ENCODE results near the gene SEMA3D. TPM values are rescaled to one million over a fixed set of nuclear protein-coding genes. Genes with fewer than 3 reads are reported as not detected.

SEMA3D gene
- total RNA-seq, 4 donors from 2014 or later = 5.2 to 15.7 (median 6.2) TPM

- no peak for DNase-seq (ENCODE audit: low spot score)
- no peak for ATAC-seq (ENCODE audit: low FRiP score)
Measured at GRCh38 chr7:85067371-85067770, 119.5 kb downstream of the SEMA3D start.

DNA sequence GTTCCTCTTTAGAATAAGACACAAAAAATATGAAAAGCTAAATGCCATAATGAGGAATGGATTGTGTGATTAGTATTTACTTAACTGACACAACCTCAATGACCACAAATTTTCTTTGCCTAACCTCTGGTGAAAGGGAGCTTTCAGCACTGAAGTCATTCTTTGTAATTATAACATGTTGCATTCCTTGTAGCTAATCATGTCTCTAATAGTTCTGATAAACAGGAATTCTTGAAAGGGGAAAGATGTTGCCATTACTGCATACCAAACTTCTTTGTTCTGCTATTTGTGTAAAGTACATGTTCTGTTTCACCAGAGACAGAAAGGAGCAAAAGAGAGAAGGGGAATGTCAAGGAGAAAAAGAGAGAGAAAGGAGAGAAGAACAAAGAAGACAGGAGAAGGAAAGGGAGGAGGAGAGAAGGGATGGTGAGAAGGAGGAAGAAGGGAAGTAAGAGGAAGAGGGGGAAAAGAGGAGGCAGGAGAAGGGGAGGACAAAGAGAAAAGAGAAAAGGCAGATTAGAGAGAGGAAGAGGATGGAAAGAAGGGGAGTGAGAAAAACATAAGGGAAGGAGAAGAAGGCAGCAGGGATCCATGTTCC is 120.9 kb downstream of the SEMA3D start:
- TF ChIP-seq, protein P1, sequence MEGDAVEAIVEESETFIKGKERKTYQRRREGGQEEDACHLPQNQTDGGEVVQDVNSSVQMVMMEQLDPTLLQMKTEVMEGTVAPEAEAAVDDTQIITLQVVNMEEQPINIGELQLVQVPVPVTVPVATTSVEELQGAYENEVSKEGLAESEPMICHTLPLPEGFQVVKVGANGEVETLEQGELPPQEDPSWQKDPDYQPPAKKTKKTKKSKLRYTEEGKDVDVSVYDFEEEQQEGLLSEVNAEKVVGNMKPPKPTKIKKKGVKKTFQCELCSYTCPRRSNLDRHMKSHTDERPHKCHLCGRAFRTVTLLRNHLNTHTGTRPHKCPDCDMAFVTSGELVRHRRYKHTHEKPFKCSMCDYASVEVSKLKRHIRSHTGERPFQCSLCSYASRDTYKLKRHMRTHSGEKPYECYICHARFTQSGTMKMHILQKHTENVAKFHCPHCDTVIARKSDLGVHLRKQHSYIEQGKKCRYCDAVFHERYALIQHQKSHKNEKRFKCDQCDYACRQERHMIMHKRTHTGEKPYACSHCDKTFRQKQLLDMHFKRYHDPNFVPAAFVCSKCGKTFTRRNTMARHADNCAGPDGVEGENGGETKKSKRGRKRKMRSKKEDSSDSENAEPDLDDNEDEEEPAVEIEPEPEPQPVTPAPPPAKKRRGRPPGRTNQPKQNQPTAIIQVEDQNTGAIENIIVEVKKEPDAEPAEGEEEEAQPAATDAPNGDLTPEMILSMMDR (IDR thresholded peaks at IDR 0.05) = no peak
- DNase-seq (ENCODE audit: low spot score) = no peak
- ATAC-seq (ENCODE audit: low FRiP score) = no peak

More at GRCh38 chr7:85067371-85067770, 119.5 kb downstream of the SEMA3D start:
- TF ChIP-seq, protein P1 (IDR thresholded peaks at IDR 0.05) = no peak

DNA sequence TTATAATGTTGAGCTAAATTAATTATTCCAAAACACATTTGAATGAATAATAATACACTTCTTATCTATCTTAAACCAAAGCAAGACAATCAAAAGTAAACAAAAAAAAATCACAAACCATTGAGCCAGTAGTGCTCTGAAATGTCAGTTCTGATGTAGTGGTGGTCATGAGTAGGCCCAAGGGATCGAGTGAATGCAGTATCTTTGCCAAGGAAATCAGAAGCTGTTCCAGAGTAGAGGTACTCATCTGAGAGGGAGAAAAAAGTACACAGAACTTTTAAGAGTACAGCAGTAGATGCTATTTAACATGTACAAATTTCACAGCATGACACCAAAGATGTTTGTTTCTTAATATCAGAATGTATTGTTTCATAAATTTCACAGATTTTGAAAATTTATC is 121.5 kb downstream of the SEMA3D start:
- DNase-seq (ENCODE audit: low spot score) = no peak
- no peak for ATAC-seq (ENCODE audit: low FRiP score)
- TF ChIP-seq, protein P1 (IDR thresholded peaks at IDR 0.05) = no peak

GRCh38 chr7:85062651-85063050 is 124.2 kb downstream of the SEMA3D start:
- TF ChIP-seq, protein P1 (IDR thresholded peaks at IDR 0.05) = no peak
- ATAC-seq (ENCODE audit: low FRiP score) (no peak), DNase-seq (ENCODE audit: low spot score) (no peak)

GRCh38 chr7:85061456-85061855 is 125.4 kb downstream of the SEMA3D start:
- no peak for ATAC-seq (ENCODE audit: low FRiP score)
- TF ChIP-seq, protein P1 (IDR thresholded peaks at IDR 0.05) = no peak
- DNase-seq (ENCODE audit: low spot score) = no peak

DNA sequence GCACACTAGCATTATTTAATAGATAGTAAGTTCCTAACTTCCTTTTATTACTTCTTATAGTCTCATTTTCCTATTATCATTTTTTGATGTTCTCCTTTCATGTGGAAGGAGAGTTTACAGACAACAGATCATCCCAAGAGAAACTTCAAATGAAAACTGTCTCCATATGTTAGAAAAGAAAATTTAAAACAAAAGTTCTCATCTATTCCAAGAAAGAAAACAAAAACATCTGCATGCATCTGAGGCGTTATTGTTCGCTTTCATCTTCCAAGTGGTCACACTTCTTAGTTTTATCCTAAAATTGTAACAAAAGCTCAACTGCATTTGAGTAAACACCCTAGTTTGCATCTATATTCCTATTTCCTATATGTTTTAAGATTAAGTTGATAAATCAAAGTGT is 126.2 kb downstream of the SEMA3D start:
- no peak for ATAC-seq (ENCODE audit: low FRiP score)
- no peak for DNase-seq (ENCODE audit: low spot score)
- TF ChIP-seq, protein P1 (IDR thresholded peaks at IDR 0.05) = no peak

DNA sequence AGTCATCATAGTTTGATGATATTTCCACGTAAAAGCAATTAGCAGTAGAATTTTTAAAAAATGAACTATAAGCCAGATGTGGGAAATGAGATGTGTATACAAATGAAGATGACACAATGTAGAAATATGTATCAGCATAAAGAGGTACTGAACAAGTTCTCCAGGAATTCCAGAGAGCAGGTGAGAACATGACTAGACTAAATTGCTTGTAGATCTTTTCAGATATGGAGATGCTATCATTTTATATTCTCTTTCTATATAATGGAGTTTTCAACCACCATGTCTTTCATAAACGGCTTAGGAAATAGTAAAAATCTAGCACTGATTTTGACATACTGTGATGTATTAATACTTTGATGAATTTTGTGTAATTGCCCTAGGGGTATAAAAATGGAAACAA is 130.9 kb downstream of the SEMA3D start:
- no peak for ATAC-seq (ENCODE audit: low FRiP score)

More for the DNA sequence above, 130.9 kb downstream of the SEMA3D start:
- TF ChIP-seq, protein P1 (IDR thresholded peaks at IDR 0.05) = no peak
- no peak for DNase-seq (ENCODE audit: low spot score)

All from omental fat pad (tissue), 4 donors.